GM10266 (cell line): Measurements from ENCODE around the gene RHEBL1.

ENCODE experiments used
- DNase-seq: peaks from one replicate; pipeline ENCODE4 v3.0.0; 2012; ENCODE audit errors: extremely low spot score
- TF ChIP-seq, protein P1 (sequence below): IDR thresholded peaks from 2 replicates; pipeline ENCODE4 v1.5.1; 2012; ENCODE audit warnings: mild to moderate bottlenecking, low read depth; ENCODE audit not compliant: control insufficient read depth, insufficient read depth; ENCODE audit errors: missing control alignments

The RHEBL1 gene

DNA sequence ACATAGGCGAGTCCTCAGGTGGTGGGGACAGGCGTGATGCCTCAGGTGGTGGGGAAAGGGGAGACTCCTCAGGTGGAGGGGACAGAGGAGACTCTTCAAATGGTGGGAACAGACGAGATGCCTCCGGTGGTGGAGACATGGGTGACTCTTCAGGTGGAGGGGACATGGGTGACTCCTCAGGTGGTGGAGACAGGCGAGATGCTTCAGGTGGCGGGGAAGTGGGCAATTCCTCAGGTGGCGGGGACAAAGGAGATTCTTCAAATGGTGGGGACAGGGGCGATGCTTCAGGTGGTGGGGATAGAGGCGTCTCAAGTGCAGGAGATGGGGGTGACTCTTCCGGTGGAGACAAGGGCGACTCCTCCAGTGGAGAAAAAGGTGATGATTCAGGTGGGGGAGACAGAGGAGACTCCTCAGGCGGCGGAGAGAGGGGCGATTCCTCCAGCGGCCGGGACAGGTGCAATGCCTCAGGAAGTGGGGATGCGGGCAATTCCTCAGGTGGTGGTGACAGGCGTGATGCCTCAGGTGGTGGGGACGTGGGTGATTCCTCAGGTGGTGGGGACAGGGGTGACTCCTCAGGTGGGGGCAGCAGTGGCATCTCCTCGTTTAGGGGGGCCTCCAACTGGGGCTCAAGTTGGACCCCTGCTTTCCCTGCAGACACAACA is 17.9 kb downstream of the RHEBL1 start:
- no peak for DNase-seq
- TF ChIP-seq, protein P1, sequence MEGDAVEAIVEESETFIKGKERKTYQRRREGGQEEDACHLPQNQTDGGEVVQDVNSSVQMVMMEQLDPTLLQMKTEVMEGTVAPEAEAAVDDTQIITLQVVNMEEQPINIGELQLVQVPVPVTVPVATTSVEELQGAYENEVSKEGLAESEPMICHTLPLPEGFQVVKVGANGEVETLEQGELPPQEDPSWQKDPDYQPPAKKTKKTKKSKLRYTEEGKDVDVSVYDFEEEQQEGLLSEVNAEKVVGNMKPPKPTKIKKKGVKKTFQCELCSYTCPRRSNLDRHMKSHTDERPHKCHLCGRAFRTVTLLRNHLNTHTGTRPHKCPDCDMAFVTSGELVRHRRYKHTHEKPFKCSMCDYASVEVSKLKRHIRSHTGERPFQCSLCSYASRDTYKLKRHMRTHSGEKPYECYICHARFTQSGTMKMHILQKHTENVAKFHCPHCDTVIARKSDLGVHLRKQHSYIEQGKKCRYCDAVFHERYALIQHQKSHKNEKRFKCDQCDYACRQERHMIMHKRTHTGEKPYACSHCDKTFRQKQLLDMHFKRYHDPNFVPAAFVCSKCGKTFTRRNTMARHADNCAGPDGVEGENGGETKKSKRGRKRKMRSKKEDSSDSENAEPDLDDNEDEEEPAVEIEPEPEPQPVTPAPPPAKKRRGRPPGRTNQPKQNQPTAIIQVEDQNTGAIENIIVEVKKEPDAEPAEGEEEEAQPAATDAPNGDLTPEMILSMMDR, result no peak

DNA sequence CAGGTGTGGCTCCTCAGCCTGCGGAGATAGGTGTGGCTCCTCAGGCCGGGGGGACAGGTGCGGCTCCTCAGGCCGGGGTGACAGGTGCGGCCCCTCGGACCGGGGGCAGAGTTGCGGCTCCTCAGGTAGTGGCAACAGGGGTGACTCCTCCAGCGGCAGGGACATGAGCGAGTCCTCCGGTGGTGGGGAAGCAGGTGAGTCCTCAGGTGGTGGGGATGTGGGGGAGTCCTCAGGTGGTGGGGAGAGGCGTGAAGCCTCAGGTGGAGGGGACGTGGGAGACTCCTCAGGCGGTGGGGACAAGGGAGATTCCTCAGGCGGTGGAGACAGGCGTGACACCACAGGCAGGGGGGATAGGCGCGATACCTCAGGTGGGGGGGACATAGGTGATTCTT is 18.4 kb downstream of the RHEBL1 start:
- no peak for DNase-seq
- TF ChIP-seq, protein P1, result no peak

DNA sequence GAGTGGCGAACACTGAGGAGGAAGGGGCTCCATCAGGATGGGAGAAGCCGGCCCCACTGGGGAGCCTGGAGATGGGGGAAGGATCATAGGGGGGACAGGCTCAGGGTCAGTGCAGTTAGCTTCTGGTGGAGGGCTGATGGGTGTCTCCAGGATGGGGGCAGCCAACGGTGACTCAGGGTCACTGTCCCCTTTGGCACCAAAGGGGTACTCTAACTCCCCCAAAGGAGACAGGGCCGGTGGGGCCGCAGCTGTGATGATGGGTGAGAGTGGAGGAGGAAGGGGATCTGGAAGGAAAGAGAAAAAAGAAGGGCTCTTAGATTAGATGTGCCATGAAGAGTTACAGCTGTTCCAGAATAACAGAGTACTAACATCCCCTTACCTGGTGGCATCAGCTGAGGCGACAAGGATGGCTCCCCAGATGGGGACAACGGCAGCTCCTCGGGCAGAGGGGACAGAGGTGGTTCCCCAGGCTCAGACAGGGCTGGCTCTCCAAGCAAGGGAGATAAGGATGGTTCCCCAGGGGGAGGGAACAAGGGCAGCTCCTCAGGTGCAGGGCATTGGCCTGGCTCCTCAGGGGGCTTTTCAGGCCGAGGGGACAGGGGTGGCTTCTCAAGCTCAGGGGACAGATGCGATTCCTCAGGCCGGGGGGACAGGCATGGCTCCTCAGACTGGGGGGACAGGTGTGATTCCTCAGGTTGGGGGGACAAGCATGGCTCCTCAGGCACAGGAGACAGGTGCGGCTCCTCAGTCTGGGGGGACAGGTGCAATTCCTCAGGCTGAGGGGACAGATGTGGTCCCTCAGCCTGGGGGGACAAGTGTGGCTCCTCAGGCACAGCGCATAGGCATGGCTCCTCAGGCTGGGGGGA is 19.0 kb downstream of the RHEBL1 start:
- TF ChIP-seq, protein P1, result no peak
- DNase-seq, result no peak

DNA sequence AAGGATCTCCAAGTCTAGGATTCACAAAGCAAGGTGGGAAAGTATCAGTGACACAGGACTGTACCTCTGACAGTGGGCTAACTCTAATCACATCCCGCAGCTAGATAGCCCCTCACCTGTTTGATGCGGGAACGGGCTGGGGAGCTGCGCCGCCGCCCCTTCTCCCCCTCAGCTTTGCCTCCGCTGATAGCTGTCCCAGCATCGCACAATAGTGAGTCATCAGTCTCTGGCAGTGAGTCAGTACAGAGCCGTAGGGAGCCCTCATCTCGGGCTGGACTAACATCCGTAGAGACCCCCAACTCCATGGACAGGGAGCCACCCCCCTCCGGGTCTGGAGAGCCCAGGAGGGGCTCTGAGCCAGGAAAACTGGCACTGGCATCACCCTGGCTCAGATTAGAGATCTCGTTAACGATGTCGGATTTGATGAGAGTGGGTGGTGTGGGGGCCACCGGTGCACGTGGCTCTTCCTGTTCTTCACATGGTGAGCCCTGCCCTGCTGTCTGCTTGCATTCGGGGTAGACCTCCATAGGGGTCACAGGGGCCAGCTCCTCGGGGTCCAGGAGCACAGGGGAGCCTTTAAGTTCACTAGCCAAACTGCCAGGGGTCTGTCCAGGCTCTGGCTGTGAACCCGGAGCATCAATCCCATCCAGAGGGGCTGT is 20.1 kb downstream of the RHEBL1 start:
- TF ChIP-seq, protein P1, result no peak
- no peak for DNase-seq

DNA sequence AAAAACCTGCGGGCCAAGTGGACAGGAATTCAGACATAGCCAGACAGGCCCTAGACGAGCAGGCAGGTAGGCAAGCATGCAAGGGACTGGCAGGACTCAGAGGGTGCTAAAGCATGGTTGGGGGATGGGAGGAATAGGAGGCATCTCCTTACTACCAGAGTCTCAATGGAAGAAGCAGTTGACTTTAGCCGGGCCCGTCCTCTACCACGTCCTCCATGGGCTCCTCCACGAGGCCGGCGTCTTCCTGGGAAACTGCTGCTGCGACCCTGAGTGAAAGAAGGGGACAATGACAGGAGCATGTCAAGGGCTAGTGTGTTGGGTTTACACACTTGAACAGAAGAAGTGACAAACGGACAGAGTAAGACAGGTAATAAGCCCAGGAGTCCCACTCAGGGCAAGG is 20.8 kb downstream of the RHEBL1 start:
- no peak for DNase-seq
- TF ChIP-seq, protein P1, result no peak

DNA sequence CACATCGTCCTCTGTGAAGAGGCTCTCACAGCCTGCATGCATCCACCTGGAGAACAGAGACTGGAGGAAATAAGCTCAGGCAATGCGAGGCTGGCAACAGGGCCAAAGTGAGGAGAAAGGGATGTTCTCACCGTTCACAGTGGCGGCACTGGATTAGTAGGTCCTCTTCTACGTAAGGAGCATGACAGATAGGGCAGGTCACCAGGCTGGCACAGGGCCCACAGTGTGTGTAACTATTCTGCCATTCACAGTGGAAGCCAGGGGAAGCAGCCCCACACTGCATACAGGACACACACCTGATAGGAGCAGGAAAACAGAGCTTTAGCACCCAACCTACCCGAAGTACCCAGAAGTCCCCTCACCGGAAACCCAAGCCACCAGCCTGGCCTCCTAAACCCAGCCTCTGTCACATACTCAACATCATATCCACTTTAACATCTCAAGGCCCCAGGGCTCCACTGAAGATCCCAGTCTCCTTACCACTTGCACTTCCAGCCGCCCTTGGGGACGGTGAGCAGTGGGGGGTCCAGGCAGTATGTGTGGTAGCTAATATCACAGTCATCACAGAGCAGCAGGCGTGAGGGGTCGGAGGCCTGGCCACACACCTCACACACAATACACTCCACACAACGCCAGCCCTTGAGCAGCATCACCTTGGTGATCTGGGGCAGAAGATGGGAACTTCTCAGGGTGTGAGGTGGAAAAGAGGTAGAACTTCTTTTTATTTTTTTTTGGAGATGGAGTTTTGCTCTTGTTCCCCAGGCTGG is 23.5 kb downstream of the RHEBL1 start:
- no peak for DNase-seq
- TF ChIP-seq, protein P1, result no peak
